ENCODE results near the gene FRMPD2.

GRCh38 chr10:48317321-48317990 is 43.0 kb upstream of the FRMPD2 start:
- TF ChIP-seq POLR2A (IDR thresholded peaks at IDR 0.05; ENCODE audit: low read depth, low read length) (no peak), TAF1 (IDR thresholded peaks at IDR 0.05; ENCODE audit: low read depth, low read length) (no peak)

All from GM12891 (cell line).